NB4 (cell line): ENCODE measurements around the gene INO80.

Experiments used
- DNase-seq: peaks from one replicate; pipeline ENCODE4 v3.0.0; 2010; ENCODE audit warnings: low read depth
- H3K4me3 ChIP-seq: one replicate; pipeline ENCODE4 v1.5.1; 2011; ENCODE audit warnings: mild to moderate bottlenecking, low read depth, low read length, moderate library complexity
- MYC ChIP-seq: IDR thresholded peaks from 2 replicates; pipeline ENCODE4 v1.6.1; 2011; ENCODE audit warnings: low read depth, low read length
- POLR2A ChIP-seq: IDR thresholded peaks from 2 replicates; pipeline ENCODE4 v1.6.1; 2011; ENCODE audit warnings: mild to moderate bottlenecking; ENCODE audit not compliant: insufficient read length; ENCODE audit errors: extremely low read depth
- TF ChIP-seq, protein P1 (sequence below): IDR thresholded peaks from one replicate; pipeline ENCODE4 v1.5.1; 2012; ENCODE audit warnings: low read depth, low read length
- TF ChIP-seq, protein P2 (sequence below): IDR thresholded peaks from 2 replicates; pipeline ENCODE4 v1.6.1; 2011; ENCODE audit warnings: low read depth, low read length

INO80 gene

DNA sequence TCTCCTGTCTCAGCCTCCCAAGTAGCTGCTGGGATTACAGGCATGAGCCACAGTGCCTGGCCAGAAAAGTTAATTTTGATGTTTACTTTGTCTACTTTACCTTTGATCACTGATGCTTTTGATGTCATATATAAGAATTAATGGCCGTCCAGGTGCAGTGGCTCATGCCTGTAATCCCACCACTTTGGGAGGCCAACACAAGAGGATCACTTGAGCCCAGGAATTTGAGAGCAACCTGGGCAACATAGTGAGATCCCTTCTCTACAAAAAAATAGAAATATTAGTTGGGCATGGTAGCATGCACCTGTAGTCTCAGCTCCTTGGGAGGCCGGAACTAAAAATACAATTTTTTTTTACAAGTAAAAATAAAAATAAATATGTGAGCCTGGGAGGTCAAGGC lies 6.8 kb upstream of the INO80 start:
- H3K4me3 ChIP-seq, result no peak overlapping the region
- TF ChIP-seq, protein P1, sequence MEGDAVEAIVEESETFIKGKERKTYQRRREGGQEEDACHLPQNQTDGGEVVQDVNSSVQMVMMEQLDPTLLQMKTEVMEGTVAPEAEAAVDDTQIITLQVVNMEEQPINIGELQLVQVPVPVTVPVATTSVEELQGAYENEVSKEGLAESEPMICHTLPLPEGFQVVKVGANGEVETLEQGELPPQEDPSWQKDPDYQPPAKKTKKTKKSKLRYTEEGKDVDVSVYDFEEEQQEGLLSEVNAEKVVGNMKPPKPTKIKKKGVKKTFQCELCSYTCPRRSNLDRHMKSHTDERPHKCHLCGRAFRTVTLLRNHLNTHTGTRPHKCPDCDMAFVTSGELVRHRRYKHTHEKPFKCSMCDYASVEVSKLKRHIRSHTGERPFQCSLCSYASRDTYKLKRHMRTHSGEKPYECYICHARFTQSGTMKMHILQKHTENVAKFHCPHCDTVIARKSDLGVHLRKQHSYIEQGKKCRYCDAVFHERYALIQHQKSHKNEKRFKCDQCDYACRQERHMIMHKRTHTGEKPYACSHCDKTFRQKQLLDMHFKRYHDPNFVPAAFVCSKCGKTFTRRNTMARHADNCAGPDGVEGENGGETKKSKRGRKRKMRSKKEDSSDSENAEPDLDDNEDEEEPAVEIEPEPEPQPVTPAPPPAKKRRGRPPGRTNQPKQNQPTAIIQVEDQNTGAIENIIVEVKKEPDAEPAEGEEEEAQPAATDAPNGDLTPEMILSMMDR, result no peak
- TF ChIP-seq, protein P2, sequence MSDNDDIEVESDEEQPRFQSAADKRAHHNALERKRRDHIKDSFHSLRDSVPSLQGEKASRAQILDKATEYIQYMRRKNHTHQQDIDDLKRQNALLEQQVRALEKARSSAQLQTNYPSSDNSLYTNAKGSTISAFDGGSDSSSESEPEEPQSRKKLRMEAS, result no peak
- TF ChIP-seq MYC (no peak), POLR2A (no peak)
- DNase-seq, result no peak

DNA sequence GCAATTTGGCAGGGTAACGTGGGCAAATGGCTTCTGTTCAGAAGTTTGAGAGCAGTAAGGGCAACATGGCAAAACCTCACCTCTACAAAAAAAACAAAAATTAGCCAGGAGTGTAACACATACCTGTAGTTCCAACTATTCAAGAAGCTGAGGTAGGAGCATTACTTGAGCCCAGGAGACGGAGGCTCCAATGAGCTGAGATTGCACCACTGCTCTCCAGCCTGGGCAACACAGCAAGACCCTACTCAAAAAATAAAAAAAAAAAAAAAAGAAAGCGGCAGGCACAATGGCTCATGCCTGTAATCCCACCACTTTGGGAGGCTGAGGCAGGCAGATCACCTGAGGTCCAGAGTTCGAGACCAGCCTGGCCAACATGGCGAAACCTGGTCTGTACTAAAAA lies 5.9 kb upstream of the INO80 start:
- TF ChIP-seq, protein P1, result no peak
- no peak for TF ChIP-seq MYC
- TF ChIP-seq, protein P2, result no peak
- no peak for TF ChIP-seq POLR2A
- no peak for DNase-seq
- no peak overlapping the region for H3K4me3 ChIP-seq

DNA sequence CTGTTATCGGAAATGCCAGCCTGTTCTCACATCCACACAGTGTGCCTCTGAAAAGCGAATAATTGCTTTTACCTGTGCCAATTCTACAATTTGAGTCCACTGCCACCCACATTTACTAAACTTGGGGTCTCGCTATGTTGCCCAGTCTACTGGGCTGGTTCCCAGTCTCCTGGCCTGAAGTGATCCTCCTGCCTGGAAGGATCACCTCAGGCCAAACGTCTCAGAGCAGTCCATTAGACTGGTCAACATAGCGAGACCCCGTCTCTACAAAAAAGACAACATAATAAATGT lies 827 bp upstream of the INO80 start:
- TF ChIP-seq MYC, result no peak
- TF ChIP-seq, protein P2, result no peak
- TF ChIP-seq, protein P1, result no peak
- TF ChIP-seq POLR2A, result no peak
- DNase-seq, result no peak
- peak overlapping the region; percentile 97 for H3K4me3 ChIP-seq

DNA sequence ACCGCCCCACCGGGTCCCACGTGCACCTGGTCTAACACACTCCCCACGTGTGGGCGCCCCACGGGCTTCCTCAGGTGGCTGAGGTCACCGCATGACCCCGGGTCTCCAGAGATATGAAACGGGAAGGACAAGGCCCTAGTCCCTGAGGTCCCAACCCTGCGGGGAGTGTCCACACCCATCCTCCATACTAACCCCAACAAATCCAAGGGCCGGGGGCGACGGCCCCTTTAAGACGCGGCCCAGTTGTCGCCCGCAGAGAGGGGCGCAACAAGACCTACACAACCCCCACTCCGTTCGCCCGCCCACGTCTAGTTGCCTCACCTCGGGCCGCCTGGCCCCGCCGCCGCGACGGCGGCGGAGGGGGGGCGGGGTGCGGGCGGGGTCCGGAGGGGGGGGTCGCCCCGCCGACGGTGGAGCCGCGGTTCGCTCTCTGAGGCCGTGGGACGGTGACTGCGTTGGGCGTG lies 396 bp downstream of the INO80 start:
- H3K4me3 ChIP-seq, result peak overlapping the region; percentile 97
- no peak for TF ChIP-seq POLR2A
- peak; percentile 99 for TF ChIP-seq MYC
- TF ChIP-seq, protein P1, result no peak
- TF ChIP-seq, protein P2, result peak; percentile 100
- DNase-seq, result peak; percentile 88

DNA sequence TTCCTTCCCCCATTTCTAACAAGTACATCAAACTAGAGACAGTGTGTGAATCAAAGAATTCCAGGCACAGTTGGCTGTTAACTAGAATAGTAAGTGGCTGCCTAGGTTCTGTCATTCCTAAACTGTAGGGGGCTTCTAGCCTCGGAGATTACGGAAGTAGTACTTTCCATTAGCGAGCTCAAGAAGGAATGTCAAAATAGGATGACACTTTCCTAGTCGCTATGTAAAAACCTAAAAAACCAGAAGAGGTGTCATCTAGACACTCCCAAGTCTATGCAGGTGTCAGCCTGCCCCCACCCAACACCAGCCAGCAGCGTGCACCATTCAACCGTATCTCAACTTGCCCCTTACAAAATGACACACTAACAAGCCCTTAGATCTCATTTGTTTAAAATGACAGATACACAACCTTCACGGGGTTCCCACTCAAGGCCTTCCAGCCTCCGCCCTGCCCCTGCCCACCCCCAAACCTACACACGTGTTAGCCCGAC lies 874 bp downstream of the INO80 start:
- TF ChIP-seq, protein P1, result peak; percentile 15
- TF ChIP-seq, protein P2, result no peak
- DNase-seq, result peak; percentile 65
- H3K4me3 ChIP-seq, result peak overlapping the region; percentile 97

DNA sequence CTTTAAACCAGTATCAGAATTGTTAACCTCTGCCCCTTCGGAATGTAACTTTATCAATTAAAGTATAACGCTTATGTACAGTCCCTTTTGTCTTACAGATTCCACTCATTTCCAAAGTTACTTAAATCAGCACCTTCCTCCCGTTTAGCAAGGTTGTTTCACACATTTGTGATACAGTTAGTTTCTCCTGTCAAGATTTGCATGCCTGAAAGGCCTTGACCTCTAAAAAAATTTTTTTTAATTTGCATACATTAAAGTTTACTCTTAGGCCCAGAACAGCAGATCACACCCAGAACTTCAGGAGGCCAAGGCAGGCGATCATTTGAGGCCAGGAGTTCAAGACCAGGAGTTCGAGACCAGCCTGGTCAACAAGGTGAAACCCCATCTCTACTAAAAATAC lies 9.1 kb downstream of the INO80 start:
- no peak for DNase-seq

More for the DNA sequence above, 9.1 kb downstream of the INO80 start:
- H3K4me3 ChIP-seq, result no peak overlapping the region
- no peak for TF ChIP-seq MYC
- TF ChIP-seq, protein P2, result no peak
- no peak for TF ChIP-seq POLR2A
